ENCODE results near the gene ME1.

DNA sequence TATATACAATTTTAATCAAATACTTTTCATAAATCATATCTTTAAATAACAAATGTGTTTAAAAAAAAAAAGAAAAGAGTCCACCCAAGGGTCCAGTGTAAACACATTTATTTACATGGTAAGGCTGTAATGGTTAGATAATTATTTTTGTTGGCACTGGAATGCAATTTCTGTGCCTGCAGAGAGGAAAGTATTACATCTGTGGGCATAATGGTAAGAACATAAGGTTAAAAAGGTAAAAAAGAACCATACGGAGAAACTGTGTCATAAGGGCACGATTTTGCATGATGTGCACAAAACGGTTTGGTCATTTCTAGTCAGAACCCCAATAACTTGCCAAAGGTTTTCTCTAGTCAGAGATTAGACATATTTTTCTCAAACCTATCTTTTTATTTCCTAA, 183.4 kb downstream of the ME1 start:
- TF ChIP-seq FOXM1 (IDR thresholded peaks at IDR 0.05; ENCODE audit: borderline replicate concordance, low read depth) (no peak), TAF1 (IDR thresholded peaks at IDR 0.05; ENCODE audit: low read depth) (no peak), EGR1 (IDR thresholded peaks at IDR 0.05) (no peak), CREB1 (IDR thresholded peaks at IDR 0.05; ENCODE audit: low read depth) (no peak), CEBPB (IDR thresholded peaks at IDR 0.05) (no peak), RAD21 (IDR thresholded peaks at IDR 0.05; ENCODE audit: low read depth) (no peak), NFIC (IDR thresholded peaks at IDR 0.05) (no peak), EP300 (IDR thresholded peaks at IDR 0.05; ENCODE audit: borderline replicate concordance) (no peak), YY1 (IDR thresholded peaks at IDR 0.05; ENCODE audit: low read depth) (no peak)
- TF ChIP-seq, protein P1, sequence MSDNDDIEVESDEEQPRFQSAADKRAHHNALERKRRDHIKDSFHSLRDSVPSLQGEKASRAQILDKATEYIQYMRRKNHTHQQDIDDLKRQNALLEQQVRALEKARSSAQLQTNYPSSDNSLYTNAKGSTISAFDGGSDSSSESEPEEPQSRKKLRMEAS (IDR thresholded peaks at IDR 0.05), result no peak
- TF ChIP-seq, protein P2, sequence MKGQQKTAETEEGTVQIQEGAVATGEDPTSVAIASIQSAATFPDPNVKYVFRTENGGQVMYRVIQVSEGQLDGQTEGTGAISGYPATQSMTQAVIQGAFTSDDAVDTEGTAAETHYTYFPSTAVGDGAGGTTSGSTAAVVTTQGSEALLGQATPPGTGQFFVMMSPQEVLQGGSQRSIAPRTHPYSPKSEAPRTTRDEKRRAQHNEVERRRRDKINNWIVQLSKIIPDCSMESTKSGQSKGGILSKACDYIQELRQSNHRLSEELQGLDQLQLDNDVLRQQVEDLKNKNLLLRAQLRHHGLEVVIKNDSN (IDR thresholded peaks at IDR 0.05), result no peak
